Right kidney (tissue), 9 donors: ENCODE data around the gene VPS41.
"Not testable (repeated sequence)": the region's sequence is repeated elsewhere in the genome, so short reads cannot be mapped to it uniquely, and the experiment has no call there.

Experiments used
- DNase-seq: peaks from one replicate; pipeline ENCODE4 v3.0.0-alpha.2; 2016
- long read RNA-seq, 8 donors: transcript quantifications; one replicate each; lab custom pipeline, GENCODE V29; 2026

The VPS41 gene
- long read RNA-seq, donor 1, full-length matches to known transcripts = 14 of 23 reads
- long read RNA-seq, donor 1, partial matches to known transcripts = 9 of 23 reads
- long read RNA-seq, donor 1, other reads (novel, unspliced or antisense) = 0 of 23 reads
- long read RNA-seq, donor 2, full-length matches to known transcripts = 3 of 3 reads
- long read RNA-seq, donor 2, partial matches to known transcripts = 0 of 3 reads
- long read RNA-seq, donor 2, other reads (novel, unspliced or antisense) = 0 of 3 reads
- long read RNA-seq, donor 3, full-length matches to known transcripts = 8 of 8 reads
- long read RNA-seq, donor 3, partial matches to known transcripts = 0 of 8 reads
- long read RNA-seq, donor 3, other reads (novel, unspliced or antisense) = 0 of 8 reads
- long read RNA-seq, donor 4, full-length matches to known transcripts = 9 of 9 reads
- long read RNA-seq, donor 4, partial matches to known transcripts = 0 of 9 reads
- long read RNA-seq, donor 4, other reads (novel, unspliced or antisense) = 0 of 9 reads
- long read RNA-seq, donor 5, full-length matches to known transcripts = 7 of 7 reads
- long read RNA-seq, donor 5, partial matches to known transcripts = 0 of 7 reads
- long read RNA-seq, donor 5, other reads (novel, unspliced or antisense) = 0 of 7 reads
- long read RNA-seq, donor 6, full-length matches to known transcripts = 2 of 2 reads
- long read RNA-seq, donor 6, partial matches to known transcripts = 0 of 2 reads
- long read RNA-seq, donor 6, other reads (novel, unspliced or antisense) = 0 of 2 reads
- long read RNA-seq, donor 7, full-length matches to known transcripts = 6 of 6 reads
- long read RNA-seq, donor 7, partial matches to known transcripts = 0 of 6 reads
- long read RNA-seq, donor 7, other reads (novel, unspliced or antisense) = 0 of 6 reads
- long read RNA-seq, donor 8, full-length matches to known transcripts = 4 of 4 reads
- long read RNA-seq, donor 8, partial matches to known transcripts = 0 of 4 reads
- long read RNA-seq, donor 8, other reads (novel, unspliced or antisense) = 0 of 4 reads

DNA sequence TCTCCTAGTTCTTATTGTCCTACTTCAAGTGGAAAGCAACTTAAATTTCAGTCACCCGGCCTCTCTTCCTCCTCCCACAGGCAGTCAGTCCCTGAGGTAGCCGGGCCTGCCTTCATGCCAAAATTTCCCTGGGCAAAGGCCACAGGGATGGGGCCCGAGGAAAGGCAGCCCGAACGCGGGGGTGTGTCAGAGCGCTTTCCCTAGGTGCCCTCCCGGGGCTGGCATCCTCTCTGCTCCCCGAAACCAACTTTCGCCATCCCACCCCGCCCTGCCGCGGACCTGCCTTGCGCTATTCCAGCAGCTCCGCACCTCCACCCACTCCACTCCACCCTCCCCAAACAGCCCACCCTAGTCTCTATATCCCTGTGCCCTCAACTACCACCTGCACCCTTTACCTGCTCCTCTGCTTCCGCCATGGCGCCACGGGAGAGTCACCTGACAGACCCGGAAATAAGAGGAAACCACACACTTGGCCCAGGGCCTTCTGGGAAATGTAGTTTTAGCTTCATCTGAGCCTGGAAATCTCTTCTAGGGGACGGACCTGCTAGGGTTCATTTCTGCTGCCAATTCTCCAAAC lies at the start of gene VPS41:
TSS of gene VPS41 (minus strand) at position 433 of the 577 bp plus-strand sequence. CDS start at position 416, 17 bp downstream.
- DNase-seq = peak; percentile 70

- DNase-seq = no peak
Measured at GRCh38 chr7:38955892-38956291, 46.9 kb upstream of the VPS41 start.

DNA sequence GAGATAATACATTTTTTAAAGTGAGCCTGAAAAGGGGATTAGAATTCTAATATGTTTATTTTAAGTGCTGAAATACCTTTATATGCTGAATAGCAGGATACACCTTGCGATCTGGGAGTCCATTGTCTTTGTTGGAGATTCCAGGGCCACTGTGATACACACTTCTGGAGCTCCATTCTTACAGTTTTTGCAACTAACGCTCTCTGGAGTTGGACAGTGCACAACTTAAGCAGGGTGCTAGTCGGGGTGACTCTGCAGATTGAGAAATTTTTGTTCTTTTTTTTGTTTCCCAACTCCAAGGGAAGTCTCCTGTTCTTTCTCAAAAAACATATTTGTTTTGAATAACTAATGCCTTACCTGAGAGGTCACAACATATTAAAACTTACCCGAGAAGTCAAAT lies 45.0 kb upstream of the VPS41 start:
- DNase-seq = no peak

DNA sequence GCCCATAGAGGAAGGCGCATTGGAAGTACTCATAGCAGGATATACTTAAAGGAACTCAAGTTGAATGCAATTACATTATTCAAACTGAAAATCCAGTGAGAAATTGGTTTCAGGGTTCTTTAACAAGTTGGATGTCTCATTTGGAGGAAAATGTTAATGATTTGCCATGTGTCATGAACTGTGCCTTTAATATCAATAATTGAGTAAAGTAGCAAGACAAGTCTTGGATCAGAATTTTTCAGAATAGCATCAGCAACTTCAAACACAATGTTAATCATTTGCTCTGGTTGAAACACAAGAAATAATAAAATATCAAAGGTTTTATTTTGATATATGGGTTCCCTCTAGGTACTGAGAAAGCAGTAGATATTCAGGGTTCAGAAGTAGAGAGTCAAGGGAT lies 44.2 kb upstream of the VPS41 start:
- no peak for DNase-seq

- DNase-seq = no peak
Measured at GRCh38 chr7:38951213-38951612, 42.2 kb upstream of the VPS41 start.

GRCh38 chr7:38950309-38950708 lies 41.3 kb upstream of the VPS41 start:
- DNase-seq = no peak

DNA sequence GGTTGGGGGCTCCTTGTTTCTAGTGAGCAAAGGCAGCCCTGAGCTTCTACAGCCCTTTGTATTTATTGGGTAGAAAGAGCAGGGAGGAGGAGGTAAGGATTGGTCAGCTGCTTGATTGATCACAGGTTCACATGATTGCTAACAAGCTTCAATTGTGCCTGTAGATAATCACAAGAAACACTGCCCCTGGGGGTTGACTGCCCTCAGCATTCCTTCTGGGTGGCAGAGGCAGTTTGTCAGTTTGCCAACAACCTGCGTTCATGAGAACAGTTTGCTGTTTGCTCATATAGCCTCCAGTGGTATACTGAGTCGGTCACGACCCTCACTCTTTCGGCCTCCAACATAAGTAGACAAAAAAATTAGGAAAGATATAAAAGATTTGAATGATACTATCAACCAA lies 38.5 kb upstream of the VPS41 start:
- DNase-seq = not testable (repeated sequence)

DNA sequence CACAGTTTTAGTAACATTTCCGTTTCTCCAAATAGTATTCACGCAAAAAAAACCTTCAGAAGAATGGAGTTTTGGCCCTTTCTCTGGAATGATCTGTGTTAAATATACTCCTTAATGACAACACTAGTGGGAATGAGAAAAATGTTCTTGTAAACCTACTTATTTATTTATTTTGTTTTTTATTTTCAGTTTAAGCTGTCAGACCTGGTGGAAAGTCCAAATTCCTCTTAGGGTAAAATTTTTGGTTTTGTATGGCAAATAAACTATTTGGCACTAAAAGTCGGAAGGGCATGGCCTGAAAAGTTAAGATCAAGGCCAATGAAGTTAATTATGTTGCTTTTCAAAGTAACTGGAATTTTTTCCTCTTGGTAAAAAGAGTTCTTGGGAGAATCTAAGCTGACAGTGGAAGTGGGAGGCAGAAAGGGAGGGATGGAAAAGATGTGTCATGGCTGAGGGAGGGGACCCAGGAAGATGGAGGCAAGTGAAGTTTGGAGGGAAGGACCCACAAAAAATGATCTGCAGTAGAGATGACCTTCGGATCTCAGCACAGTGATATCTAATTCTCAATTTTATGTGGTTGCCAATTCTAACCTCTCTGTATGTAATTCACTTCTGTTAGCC lies 33.5 kb upstream of the VPS41 start:
- DNase-seq = no peak

GRCh38 chr7:38940774-38941173 lies 31.8 kb upstream of the VPS41 start:
- no peak for DNase-seq

GRCh38 chr7:38938589-38938988 lies 29.6 kb upstream of the VPS41 start:
- DNase-seq = no peak

GRCh38 chr7:38938001-38938485 lies 29.1 kb upstream of the VPS41 start:
- no peak for DNase-seq

GRCh38 chr7:38936641-38937040 lies 27.6 kb upstream of the VPS41 start:
- no peak for DNase-seq

- no peak for DNase-seq
Measured at GRCh38 chr7:38934536-38934935, 25.5 kb upstream of the VPS41 start.

GRCh38 chr7:38934051-38934450 lies 25.1 kb upstream of the VPS41 start:
- DNase-seq = no peak

GRCh38 chr7:38932509-38933168 lies 23.6 kb upstream of the VPS41 start:
- peak; percentile 36 for DNase-seq

GRCh38 chr7:38929460-38930171 lies 20.6 kb upstream of the VPS41 start:
- DNase-seq = no peak

- DNase-seq = no peak
Measured at GRCh38 chr7:38928506-38928905, 19.5 kb upstream of the VPS41 start.

GRCh38 chr7:38927751-38928150 lies 18.8 kb upstream of the VPS41 start:
- no peak for DNase-seq

DNA sequence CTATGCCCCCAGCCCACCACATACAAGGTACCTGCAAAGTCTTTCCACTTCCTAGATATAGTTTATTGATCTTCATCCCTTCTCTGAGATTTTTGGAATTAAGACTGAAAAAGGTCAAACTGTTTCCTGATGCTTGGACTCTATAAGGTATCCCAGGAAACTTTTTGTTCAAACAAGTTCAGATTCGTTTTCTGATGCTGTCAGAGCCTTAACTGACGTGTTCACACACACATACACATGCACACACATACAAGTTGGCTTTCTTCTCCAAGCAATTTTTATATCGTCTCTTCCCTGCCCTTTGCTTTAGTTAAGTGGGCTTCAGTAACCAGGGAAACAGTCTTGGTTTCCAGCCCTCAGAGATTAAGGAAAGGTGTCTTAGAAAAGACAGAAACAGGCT lies 11.7 kb upstream of the VPS41 start:
- DNase-seq = no peak

- no peak for DNase-seq
Measured at GRCh38 chr7:38916396-38916795, 7.4 kb upstream of the VPS41 start.

DNA sequence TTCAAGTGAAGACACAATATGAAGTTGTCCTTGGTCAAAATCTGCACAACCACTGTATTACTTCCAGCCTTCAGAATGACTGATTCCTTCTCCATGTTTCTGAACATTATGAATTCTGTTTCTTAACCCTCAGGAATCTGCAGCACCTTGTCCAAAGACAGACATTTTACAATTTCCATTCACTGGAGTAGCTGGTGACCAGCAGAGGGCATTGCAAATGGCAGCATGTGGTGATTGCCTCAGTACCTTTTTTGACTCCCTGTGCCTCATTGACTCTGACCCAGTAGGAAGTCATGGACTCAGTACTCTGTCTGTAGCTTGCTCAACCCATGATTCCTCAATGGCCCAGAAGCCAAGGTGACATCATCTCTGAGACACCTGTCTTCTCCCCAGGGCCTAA lies 879 bp upstream of the VPS41 start:
- no peak for DNase-seq
